NCI-H187 treated with DMSO at 0.1 percent for 48 hours (cell line): ENCODE results near the gene DTD2.

ENCODE experiments used
- DNase-seq: peaks from one replicate; lab custom pipeline; 2025; lab: John Stamatoyannopoulos, UW

The DTD2 gene

GRCh38 chr14:31405106-31405505 is 52.2 kb downstream of the DTD2 start:
- no peak for DNase-seq

- DNase-seq, result no peak
Measured at GRCh38 chr14:31403707-31404106, 53.6 kb downstream of the DTD2 start.

GRCh38 chr14:31402764-31403439 is 54.4 kb downstream of the DTD2 start:
- no peak for DNase-seq

- no peak for DNase-seq
Measured at GRCh38 chr14:31401369-31401932, 55.9 kb downstream of the DTD2 start.

GRCh38 chr14:31400031-31400638 is 57.2 kb downstream of the DTD2 start:
- no peak for DNase-seq
